Activated CD4-positive, alpha-beta T cell treated with anti-CD3 and anti-CD28 coated beads, Interleukin-2, amount 50 U/mL, for 1 hour (primary cell): ENCODE data around the gene TRIM56.
A peak's percentile ranks its signal among the peaks of the same experiment; 100 is the strongest.
"Not testable (repeated sequence)": the region's sequence is repeated elsewhere in the genome, so short reads cannot be mapped to it uniquely, and the experiment has no call there.

Experiments used
- DNase-seq: peaks from one replicate; pipeline ENCODE4 v3.0.0-alpha.2; 2020

TRIM56 gene, protein sequence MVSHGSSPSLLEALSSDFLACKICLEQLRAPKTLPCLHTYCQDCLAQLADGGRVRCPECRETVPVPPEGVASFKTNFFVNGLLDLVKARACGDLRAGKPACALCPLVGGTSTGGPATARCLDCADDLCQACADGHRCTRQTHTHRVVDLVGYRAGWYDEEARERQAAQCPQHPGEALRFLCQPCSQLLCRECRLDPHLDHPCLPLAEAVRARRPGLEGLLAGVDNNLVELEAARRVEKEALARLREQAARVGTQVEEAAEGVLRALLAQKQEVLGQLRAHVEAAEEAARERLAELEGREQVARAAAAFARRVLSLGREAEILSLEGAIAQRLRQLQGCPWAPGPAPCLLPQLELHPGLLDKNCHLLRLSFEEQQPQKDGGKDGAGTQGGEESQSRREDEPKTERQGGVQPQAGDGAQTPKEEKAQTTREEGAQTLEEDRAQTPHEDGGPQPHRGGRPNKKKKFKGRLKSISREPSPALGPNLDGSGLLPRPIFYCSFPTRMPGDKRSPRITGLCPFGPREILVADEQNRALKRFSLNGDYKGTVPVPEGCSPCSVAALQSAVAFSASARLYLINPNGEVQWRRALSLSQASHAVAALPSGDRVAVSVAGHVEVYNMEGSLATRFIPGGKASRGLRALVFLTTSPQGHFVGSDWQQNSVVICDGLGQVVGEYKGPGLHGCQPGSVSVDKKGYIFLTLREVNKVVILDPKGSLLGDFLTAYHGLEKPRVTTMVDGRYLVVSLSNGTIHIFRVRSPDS

GRCh38 chr7:101085162-101085964, at the start of gene TRIM56:
TSS of gene TRIM56 (plus strand) at chr7:101085481. CDS start at chr7:101087313, 1,832 bp downstream.
- peak; percentile 68 for DNase-seq

GRCh38 chr7:101035941-101036340, 49.3 kb upstream of the TRIM56 start:
- DNase-seq: no peak

DNA sequence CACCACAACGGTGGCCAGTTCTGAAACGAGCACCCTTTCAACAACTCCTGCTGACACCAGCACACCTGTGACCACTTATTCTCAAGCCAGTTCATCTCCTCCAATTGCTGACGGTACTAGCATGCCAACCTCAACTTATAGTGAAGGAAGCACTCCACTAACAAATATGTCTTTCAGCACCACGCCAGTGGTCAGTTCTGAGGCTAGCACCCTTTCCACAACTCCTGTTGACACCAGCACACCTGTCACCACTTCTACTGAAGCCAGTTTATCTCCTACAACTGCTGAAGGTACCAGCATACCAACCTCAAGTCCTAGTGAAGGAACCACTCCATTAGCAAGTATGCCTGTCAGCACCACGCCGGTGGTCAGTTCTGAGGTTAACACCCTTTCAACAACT, 44.0 kb upstream of the TRIM56 start:
- DNase-seq: not testable (repeated sequence)

- peak; percentile 49 for DNase-seq
These were observed 26.9 kb upstream of the TRIM56 start for GRCh38 chr7:101058355-101058754.

DNA sequence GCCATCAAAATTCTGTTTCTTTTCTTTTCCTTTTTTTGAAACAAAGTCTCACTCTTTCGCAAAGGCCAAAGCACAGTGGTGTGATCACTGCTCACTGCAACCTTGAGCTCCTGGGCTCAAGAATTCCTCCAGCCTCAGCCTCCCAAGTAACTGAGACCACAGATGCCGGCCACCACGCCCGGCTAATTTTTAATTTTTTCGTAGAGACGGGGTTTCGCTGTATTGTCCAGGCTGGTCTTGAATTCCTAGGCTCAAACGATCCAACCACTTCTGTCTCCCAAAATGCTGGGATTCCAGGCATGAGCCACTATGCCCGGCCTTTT, 25.7 kb upstream of the TRIM56 start:
- no peak for DNase-seq

GRCh38 chr7:101060992-101061391, 24.3 kb upstream of the TRIM56 start:
- DNase-seq: no peak

DNA sequence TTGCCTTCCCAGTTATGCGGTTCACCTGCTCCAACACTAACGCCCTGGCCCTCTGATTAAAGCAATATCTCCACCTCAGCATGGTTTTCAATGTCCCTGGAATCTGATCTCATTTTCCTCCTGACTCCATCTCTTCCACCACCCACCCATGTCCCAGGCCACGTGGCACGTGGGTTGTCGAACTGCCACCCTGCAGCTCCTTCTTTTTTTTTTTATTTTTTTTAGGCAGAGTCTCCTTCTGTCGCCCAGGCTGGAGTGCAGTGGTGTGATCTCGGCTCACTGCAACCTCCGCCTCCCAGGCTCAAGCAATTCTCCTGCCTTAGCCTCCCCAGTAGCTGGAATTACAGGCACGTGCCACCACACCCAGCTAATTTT, 21.1 kb upstream of the TRIM56 start:
- not testable (repeated sequence) for DNase-seq

DNA sequence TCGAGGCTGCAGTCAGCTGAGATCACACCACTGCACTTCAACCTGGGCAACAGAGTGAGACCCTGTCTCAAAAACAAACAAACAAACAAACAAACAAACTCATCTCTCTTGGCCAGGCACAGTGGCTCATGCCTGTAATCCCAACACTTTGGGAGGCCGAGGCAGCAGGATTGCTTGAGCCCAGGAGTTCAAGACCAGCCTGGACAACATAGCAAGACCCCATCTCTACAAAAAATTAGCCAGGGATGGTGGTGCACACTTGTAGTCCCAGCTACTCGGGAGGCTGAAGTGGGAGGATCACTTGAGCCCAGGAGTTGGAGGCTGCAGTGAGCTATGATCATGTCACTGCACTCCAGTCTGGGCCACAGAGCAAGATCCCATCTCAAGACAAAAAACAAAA, 20.1 kb upstream of the TRIM56 start:
- DNase-seq: not testable (repeated sequence)

GRCh38 chr7:101066141-101066832, 19.0 kb upstream of the TRIM56 start:
- DNase-seq: no peak

GRCh38 chr7:101066833-101067177, 18.5 kb upstream of the TRIM56 start:
- DNase-seq: no peak

GRCh38 chr7:101068401-101068800, 16.9 kb upstream of the TRIM56 start:
- no peak for DNase-seq

- not testable (repeated sequence) for DNase-seq
These were observed 13.7 kb upstream of the TRIM56 start for GRCh38 chr7:101071362-101072104.

GRCh38 chr7:101075646-101076045, 9.6 kb upstream of the TRIM56 start:
- DNase-seq: no peak

DNA sequence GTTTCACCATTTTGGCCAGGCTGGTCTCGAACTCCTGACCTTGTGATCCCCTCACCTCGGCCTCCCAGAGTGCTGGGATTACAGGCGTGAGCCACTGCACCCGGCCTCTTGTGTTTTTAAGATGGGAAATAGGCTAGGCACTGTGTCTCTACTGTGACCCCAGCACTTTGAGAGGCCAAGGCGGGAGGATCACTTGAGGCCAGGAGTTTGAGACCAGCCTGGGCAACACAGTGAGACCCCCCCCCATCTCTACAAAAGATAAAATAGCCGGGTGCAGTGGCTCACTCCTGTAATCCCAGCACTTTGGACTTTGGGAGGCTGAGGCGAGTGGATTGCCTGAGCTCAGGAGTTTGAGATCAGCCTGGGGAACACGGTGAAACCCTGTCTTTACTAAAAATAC, 9.1 kb upstream of the TRIM56 start:
- not testable (repeated sequence) for DNase-seq

- peak; percentile 85 for DNase-seq
These were observed 7.8 kb upstream of the TRIM56 start for GRCh38 chr7:101077303-101078086.

- DNase-seq: no peak
These were observed 3.8 kb upstream of the TRIM56 start for GRCh38 chr7:101081432-101081831.

- DNase-seq: no peak
These were observed 468 bp upstream of the TRIM56 start for GRCh38 chr7:101084865-101085161.

GRCh38 chr7:101087334-101088068, 2.2 kb downstream of the TRIM56 start:
- DNase-seq: no peak

DNA sequence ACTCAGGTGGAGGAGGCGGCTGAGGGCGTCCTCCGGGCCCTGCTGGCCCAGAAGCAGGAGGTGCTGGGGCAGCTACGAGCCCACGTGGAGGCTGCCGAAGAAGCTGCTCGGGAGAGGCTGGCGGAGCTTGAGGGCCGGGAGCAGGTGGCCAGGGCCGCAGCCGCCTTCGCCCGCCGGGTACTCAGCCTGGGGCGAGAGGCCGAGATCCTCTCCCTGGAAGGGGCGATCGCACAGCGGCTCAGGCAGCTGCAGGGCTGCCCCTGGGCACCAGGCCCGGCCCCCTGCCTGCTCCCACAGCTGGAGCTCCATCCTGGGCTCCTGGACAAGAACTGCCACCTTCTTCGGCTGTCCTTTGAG, 2.8 kb downstream of the TRIM56 start:
- DNase-seq: no peak

DNA sequence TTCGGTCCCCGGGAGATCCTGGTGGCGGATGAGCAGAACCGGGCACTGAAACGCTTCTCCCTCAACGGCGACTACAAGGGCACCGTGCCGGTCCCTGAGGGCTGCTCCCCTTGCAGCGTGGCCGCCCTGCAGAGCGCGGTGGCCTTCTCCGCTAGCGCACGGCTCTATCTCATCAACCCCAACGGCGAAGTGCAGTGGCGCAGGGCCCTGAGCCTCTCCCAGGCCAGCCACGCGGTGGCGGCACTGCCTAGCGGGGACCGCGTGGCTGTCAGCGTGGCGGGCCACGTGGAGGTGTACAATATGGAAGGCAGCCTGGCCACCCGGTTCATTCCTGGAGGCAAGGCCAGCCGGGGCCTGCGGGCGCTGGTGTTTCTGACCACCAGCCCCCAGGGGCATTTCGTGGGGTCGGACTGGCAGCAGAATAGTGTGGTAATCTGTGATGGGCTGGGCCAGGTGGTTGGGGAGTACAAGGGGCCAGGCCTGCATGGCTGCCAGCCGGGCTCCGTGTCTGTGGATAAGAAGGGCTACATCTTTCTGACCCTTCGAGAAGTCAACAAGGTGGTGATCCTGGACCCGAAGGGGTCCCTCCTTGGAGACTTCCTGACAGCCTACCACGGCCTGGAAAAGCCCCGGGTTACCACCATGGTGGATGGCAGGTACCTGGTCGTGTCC, 3.7 kb downstream of the TRIM56 start:
- no peak for DNase-seq
